NT2/D1 (cell line): ENCODE results near the gene ENOX1.

ENCODE experiments used
- DNase-seq: peaks from one replicate; pipeline ENCODE4 v3.0.0-alpha.2; 2011; ENCODE audit warnings: low read depth, low spot score
- H3K27me3 ChIP-seq: 2 replicates; pipeline ENCODE4 v1.6.0; 2011; ENCODE audit warnings: mild to moderate bottlenecking; ENCODE audit not compliant: insufficient read length, insufficient read depth
- H3K36me3 ChIP-seq: 2 replicates; pipeline ENCODE4 v1.6.1; 2011; ENCODE audit warnings: mild to moderate bottlenecking, low read length, mixed read lengths; ENCODE audit not compliant: insufficient read depth, insufficient read length
- H3K4me1 ChIP-seq: 2 replicates; pipeline ENCODE4 v1.5.1; 2011; ENCODE audit not compliant: insufficient read depth, insufficient read length
- H3K4me3 ChIP-seq: 2 replicates; pipeline ENCODE4 v1.5.1; 2011; ENCODE audit warnings: low read depth; ENCODE audit not compliant: insufficient read length
- H3K9ac ChIP-seq: 2 replicates; pipeline ENCODE4 v1.6.0; 2011; ENCODE audit warnings: low read depth; ENCODE audit not compliant: insufficient read length
- H3K9me3 ChIP-seq: 2 replicates; pipeline ENCODE4 v1.5.1; 2011; ENCODE audit warnings: mild to moderate bottlenecking, low read length; ENCODE audit not compliant: insufficient read depth
- SUZ12 ChIP-seq: IDR thresholded peaks from 2 replicates; pipeline ENCODE4 v1.6.1; 2011; ENCODE audit not compliant: insufficient read length, insufficient read depth; ENCODE audit errors: extremely low read depth
- YY1 ChIP-seq: IDR thresholded peaks from 2 replicates; pipeline ENCODE4 v1.6.1; 2011; ENCODE audit not compliant: insufficient read length, insufficient read depth
- ZNF274 ChIP-seq: IDR thresholded peaks from 2 replicates; pipeline ENCODE4 v1.6.1; 2011; ENCODE audit warnings: mild to moderate bottlenecking, low read depth, low read length

The ENOX1 gene

DNA sequence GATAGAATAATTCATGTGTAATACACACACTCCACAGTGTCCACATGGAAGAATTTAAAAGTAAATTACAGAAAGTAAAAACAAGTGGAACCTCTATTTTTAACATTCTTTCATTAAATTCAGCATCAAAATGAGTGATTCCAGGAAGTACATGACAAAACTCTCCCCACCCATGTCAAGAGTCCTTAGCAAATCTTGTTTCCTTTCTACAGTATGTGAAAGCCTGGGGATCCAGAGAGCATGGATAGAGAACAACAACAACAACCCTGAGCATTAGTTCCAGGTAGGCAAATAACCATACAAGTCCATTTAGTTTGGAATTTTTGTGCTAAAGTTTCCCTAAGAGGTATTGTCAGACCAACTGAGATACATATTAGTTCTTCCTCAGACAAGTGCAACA, 267.9 kb downstream of the ENOX1 start:
- Histone ChIP-seq H3K4me1 (no peaks in the 10 kb centered on the region), H3K36me3 (no peaks in the 10 kb centered on the region), H3K9ac (no peak overlapping the region), H3K27me3 (no peaks in the 10 kb centered on the region), H3K4me3 (no peak overlapping the region), H3K9me3 (no peaks in the 10 kb centered on the region)
- no peak for DNase-seq
- TF ChIP-seq SUZ12 = no peak
- no peak for TF ChIP-seq ZNF274
- no peak for TF ChIP-seq YY1

DNA sequence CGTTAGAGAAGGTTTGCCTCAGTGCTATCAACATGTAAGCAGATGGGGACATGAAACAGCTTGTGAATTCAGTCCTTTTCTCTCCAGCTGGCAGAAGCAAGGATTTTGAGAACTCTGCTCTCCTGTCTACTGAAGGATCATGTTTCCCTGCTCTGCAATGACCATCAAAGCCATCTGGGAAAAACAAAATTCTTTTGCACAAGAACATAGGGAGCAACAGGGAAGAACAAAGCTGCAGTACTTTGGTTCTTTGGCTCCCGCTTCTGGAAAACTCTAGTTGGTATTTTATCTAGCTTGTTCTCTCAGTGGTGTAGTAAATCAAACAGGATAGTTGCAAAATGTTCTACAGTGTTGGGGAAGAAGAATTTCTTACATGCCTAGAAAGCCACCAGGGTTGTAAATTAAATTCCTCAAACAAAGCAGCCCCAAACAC, 270.4 kb downstream of the ENOX1 start:
- Histone ChIP-seq H3K27me3 (no peaks in the 10 kb centered on the region), H3K9ac (no peak overlapping the region), H3K4me3 (no peak overlapping the region), H3K36me3 (no peaks in the 10 kb centered on the region), H3K9me3 (no peaks in the 10 kb centered on the region), H3K4me1 (no peaks in the 10 kb centered on the region)
- TF ChIP-seq ZNF274 (no peak), YY1 (no peak), SUZ12 (no peak)
- DNase-seq = no peak

DNA sequence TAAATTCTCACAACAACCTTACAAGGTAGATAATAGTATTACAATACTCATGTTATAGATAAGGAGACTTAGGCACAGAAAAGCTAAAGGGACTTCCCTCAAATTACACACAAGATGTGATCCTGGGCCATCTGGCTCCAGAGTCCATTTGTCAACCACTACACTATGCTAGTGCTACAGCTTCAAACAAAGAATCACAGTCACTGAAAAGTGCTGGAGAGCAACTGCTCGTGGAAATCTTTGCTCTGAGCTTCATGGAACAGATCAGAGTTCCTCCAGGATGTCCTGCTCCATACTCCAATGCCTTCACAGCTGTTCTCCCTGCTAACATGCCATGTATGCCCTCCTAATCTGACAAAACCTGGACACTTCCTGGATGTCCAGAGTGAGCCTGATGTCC, 271.2 kb downstream of the ENOX1 start:
- no peaks in the 10 kb centered on the region for H3K4me1 ChIP-seq
- DNase-seq = no peak
- no peaks in the 10 kb centered on the region for H3K27me3 ChIP-seq
- no peaks in the 10 kb centered on the region for H3K36me3 ChIP-seq
- H3K9me3 ChIP-seq = no peaks in the 10 kb centered on the region
- H3K4me3 ChIP-seq = no peak overlapping the region
- TF ChIP-seq SUZ12 = no peak
- no peak for TF ChIP-seq YY1
- no peak for TF ChIP-seq ZNF274
- H3K9ac ChIP-seq = no peak overlapping the region

DNA sequence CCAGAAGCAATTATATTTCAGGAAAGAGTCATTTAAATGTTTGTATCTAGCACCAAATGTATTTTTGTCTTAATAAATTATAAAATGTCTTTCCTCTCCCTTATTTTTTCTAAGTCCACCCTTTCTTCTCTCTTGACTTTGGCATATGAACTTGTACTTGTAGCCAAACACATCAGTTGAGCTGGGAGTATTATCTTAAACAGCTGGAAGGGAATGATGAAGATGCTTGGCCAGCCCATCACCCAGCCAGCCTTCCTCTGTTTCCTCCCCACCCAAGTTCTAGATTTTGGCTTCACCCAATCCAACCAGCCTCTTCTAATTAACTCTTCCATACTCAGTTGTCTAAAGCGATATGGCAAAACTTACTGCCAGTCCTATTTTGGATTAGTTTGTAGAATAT, 272.5 kb downstream of the ENOX1 start:
- H3K9me3 ChIP-seq = no peaks in the 10 kb centered on the region
- TF ChIP-seq ZNF274 (no peak), SUZ12 (no peak), YY1 (no peak)
- H3K36me3 ChIP-seq = no peaks in the 10 kb centered on the region
- no peak overlapping the region for H3K4me3 ChIP-seq
- no peaks in the 10 kb centered on the region for H3K27me3 ChIP-seq
- no peak for DNase-seq
- no peaks in the 10 kb centered on the region for H3K4me1 ChIP-seq
- H3K9ac ChIP-seq = no peak overlapping the region

DNA sequence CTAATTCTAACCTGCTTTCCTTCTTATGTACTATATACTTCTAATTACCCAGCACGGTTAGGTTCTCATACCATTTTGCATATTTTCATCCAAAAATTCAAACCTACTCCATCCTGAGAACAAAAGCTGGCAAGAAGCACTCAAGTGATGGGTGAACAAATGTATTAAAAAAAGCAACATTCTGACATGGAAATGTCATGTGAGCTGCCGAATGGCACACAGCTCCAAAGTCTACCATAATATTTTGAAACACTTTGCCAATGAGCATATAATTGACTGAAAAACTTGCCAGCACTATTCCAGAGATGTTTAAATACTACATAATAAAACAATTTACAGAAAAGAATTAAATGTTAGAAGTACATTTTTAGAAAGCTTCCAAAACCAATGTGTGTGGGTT, 274.6 kb downstream of the ENOX1 start:
- Histone ChIP-seq H3K4me3 (no peak overlapping the region), H3K9me3 (no peaks in the 10 kb centered on the region), H3K36me3 (no peaks in the 10 kb centered on the region), H3K9ac (no peak overlapping the region), H3K4me1 (no peaks in the 10 kb centered on the region), H3K27me3 (no peaks in the 10 kb centered on the region)
- DNase-seq = no peak
- TF ChIP-seq YY1 = no peak
- no peak for TF ChIP-seq ZNF274
- TF ChIP-seq SUZ12 = no peak

DNA sequence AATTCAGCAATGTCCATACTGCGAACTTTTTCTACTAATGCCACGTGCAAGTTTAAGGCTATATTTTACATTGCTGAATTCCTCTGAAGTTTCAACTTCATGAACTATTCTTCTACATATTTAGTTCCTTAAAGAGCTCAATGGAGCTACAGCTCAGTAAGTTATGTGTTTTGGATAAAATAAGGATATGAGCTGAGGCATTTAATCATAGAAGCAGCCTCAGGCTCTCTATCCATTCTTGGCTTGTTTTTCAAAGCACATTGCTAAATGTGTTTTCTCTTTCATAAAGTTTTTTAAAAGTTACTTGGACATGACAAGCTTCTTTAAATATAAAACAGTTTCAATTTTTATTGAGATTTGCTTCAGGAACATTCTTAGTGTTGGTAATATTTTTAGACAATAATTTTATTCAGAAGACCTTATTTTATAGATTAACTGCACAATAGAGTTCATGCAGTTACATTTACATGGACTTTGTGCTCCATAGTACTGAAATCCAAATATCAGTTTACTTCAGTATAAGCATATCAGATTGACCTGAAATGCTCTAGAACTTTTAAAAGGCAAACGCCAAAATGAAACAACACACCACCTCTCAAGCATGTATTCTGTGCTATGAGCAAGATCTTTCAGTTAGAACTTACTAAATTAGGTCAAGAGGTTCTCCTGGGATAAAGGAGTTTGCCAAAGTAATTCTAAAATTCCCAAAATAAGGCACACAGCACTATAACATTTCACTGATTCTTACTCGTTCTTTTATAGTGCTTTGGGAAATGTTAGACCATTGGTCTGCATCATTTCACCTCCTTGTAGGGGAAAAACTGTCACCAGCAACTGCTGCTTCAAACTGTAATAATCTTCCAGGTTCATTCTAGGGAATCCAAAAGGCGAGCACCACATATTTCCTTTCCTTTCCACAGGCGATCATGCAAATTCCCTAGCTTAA, 275.5 kb downstream of the ENOX1 start:
- no peak for DNase-seq
- no peaks in the 10 kb centered on the region for H3K27me3 ChIP-seq
- no peak for TF ChIP-seq SUZ12
- no peak for TF ChIP-seq YY1
- TF ChIP-seq ZNF274 = no peak

DNA sequence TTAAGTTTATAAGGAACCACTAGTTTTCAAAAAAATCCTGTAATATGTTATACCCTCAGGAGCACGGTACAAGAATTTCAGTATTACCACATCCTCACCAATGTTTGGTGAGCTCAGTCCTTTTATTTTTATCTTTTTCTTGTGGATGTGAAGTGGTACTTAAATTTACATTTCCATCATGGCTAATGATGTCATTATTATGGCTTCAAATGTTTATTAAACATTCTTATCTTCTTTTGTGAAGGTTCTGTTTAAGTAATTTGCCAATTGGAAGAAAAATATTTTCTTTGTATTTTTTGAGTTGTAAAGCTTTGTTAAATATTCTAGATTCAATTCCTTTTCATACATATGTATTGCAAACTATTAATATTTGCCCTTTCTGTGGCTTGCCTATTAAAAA, 291.0 kb downstream of the ENOX1 start:
- Histone ChIP-seq H3K9ac (no peak overlapping the region), H3K27me3 (no peaks in the 10 kb centered on the region), H3K4me1 (no peaks in the 10 kb centered on the region), H3K4me3 (no peak overlapping the region), H3K36me3 (no peaks in the 10 kb centered on the region), H3K9me3 (peaks cover 4% of the 10 kb centered on the region; the same call in 1 of the 2 replicates)
- TF ChIP-seq SUZ12 (no peak), YY1 (no peak), ZNF274 (no peak)
- DNase-seq = no peak

More for the DNA sequence above, 275.5 kb downstream of the ENOX1 start:
- Histone ChIP-seq H3K36me3 (no peaks in the 10 kb centered on the region), H3K4me1 (no peaks in the 10 kb centered on the region), H3K9me3 (no peaks in the 10 kb centered on the region), H3K9ac (no peak overlapping the region), H3K4me3 (no peak overlapping the region)
